Activated T-cell treated with anti-CD3 and anti-CD28 coated beads, Interleukin-2, amount 50 U/mL, for 4 hours (primary cell): ENCODE data around the gene IMMP2L. TPM values are rescaled to one million over a fixed set of nuclear protein-coding genes. Genes with fewer than 3 reads are reported as not detected.

Experiments used
- ATAC-seq, 2 donors: fragments of 200-7000 bp; cut with Tn5 transposase; one replicate each; pipeline ENCODE4 v1.10.0; 2021
- DNase-seq: peaks from one replicate; pipeline ENCODE4 v3.0.0-alpha.2; 2020
- H3K27me3 Mint-ChIP-seq: one replicate; pipeline ENCODE4 v1.8.0; 2021; ENCODE audit warnings: low read depth, mixed read lengths
- H3K36me3 Mint-ChIP-seq: one replicate; pipeline ENCODE4 v1.8.0; 2022; ENCODE audit warnings: mixed read lengths; ENCODE audit not compliant: insufficient read depth
- H3K4me1 Mint-ChIP-seq: one replicate; pipeline ENCODE4 v1.8.0; 2021; ENCODE audit warnings: low read depth, mixed read lengths
- H3K4me3 Mint-ChIP-seq: one replicate; pipeline ENCODE4 v1.8.0; 2021; ENCODE audit warnings: mild to moderate bottlenecking, moderate library complexity, mixed read lengths
- H3K9me3 Mint-ChIP-seq: one replicate; pipeline ENCODE4 v1.8.0; 2021; ENCODE audit warnings: mixed read lengths
- total RNA-seq, 3 donors: library from RNA; stranded (reverse); gene quantifications; one replicate each; pipeline ENCODE4 v1.2.1, GENCODE V29; 2021

Gene IMMP2L
- total RNA-seq, 3 donors from 2014 or later = 18.7 to 22.9 (median 19.2) TPM

GRCh38 chr7:111363099-111363498 lies 199.2 kb downstream of the IMMP2L start:
- Mint-ChIP-seq H3K27me3 (no peaks in the 10 kb centered on the region), H3K4me1 (no peaks in the 10 kb centered on the region), H3K9me3 (no peaks in the 10 kb centered on the region), H3K4me3 (no peak overlapping the region), H3K36me3 (peaks cover 3% of the 10 kb centered on the region)
- ATAC-seq (no peak), DNase-seq (no peak)

GRCh38 chr7:111362506-111363054 lies 199.7 kb downstream of the IMMP2L start:
- H3K9me3 Mint-ChIP-seq = no peaks in the 10 kb centered on the region
- ATAC-seq (no peak), DNase-seq (no peak)
- H3K4me3 Mint-ChIP-seq = no peak overlapping the region
- no peaks in the 10 kb centered on the region for H3K4me1 Mint-ChIP-seq
- H3K27me3 Mint-ChIP-seq = no peaks in the 10 kb centered on the region
- H3K36me3 Mint-ChIP-seq = peaks cover 3% of the 10 kb centered on the region

DNA sequence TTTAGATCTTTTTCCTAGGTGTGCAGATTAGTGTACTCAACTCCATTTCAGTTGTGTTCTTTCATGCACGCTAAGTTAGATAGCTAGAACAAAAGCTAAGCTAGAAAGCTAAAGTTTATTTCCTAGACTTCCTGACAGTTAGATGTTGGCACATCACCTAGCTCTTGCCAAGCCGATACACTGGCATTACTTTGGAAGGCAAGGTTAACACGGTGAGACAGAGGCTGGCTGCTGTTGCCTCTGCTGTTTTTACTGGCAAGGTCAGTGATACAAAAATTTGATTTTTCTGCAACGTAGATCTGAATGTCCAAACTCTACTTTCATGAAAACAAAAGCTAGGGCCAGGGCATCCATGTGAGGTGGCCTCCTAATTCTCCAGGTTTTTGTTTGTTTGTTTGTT lies 203.4 kb downstream of the IMMP2L start:
- no peak for DNase-seq
- no peaks in the 10 kb centered on the region for H3K9me3 Mint-ChIP-seq
- ATAC-seq = no peak
- H3K4me1 Mint-ChIP-seq = no peaks in the 10 kb centered on the region
- H3K27me3 Mint-ChIP-seq = no peaks in the 10 kb centered on the region
- no peak overlapping the region for H3K4me3 Mint-ChIP-seq
- peaks cover 3% of the 10 kb centered on the region for H3K36me3 Mint-ChIP-seq

DNA sequence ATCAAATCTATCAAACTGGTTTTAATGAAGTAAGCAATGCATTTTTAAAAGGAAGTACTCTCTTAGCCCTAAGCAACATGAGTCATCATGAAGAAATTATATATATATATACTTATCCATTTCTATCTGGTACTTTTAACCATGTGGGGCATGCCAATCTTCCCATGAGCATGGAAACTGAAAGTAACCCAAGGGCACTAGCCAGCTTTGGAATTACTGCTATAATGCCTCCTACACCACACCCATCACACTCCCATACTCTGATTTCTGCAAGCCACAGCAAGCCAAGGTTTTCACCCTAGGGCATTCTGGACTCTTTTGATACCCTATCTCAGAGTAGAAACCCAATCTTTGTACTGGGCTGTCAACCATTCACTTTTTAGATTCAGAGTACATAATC lies 204.6 kb downstream of the IMMP2L start:
- ATAC-seq (no peak), DNase-seq (no peak)
- H3K36me3 Mint-ChIP-seq = peaks cover 3% of the 10 kb centered on the region
- H3K27me3 Mint-ChIP-seq = no peaks in the 10 kb centered on the region
- H3K4me1 Mint-ChIP-seq = no peaks in the 10 kb centered on the region
- no peak overlapping the region for H3K4me3 Mint-ChIP-seq
- H3K9me3 Mint-ChIP-seq = no peaks in the 10 kb centered on the region

- no peaks in the 10 kb centered on the region for H3K4me1 Mint-ChIP-seq
- DNase-seq = no peak
- H3K9me3 Mint-ChIP-seq = no peaks in the 10 kb centered on the region
- H3K4me3 Mint-ChIP-seq = no peak overlapping the region
- no peaks in the 10 kb centered on the region for H3K27me3 Mint-ChIP-seq
- H3K36me3 Mint-ChIP-seq = peaks cover 3% of the 10 kb centered on the region
- no peak for ATAC-seq
These were observed 205.4 kb downstream of the IMMP2L start for GRCh38 chr7:111356941-111357340.

- Mint-ChIP-seq H3K4me3 (no peak overlapping the region), H3K9me3 (peaks cover 4% of the 10 kb centered on the region), H3K27me3 (no peaks in the 10 kb centered on the region), H3K4me1 (no peaks in the 10 kb centered on the region), H3K36me3 (no peaks in the 10 kb centered on the region)
- ATAC-seq (no peak), DNase-seq (no peak)
These were observed 210.0 kb downstream of the IMMP2L start for GRCh38 chr7:111352319-111352718.

DNA sequence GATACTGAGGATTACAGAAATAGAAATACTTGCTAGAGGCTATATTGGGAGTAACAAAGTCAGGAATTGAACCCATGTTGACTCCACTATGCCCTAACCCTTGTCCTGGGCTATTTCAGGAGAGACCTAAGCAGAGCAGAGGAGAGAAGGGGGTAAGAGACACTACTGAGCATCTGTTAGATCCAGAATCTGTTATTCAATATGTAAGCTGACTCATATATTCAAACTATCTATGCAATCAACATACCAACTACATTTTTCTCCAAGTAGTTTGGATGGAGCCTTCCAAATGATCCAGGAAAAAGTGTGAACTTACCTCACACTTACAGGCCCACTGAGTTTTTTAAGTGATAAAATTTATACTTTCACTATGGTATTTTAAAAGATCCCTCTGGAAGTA lies 216.1 kb downstream of the IMMP2L start:
- peaks cover 22% of the 10 kb centered on the region for H3K36me3 Mint-ChIP-seq
- no peak overlapping the region for H3K4me3 Mint-ChIP-seq
- H3K27me3 Mint-ChIP-seq = no peaks in the 10 kb centered on the region
- ATAC-seq (no peak), DNase-seq (no peak)
- H3K9me3 Mint-ChIP-seq = peaks cover 29% of the 10 kb centered on the region
- no peaks in the 10 kb centered on the region for H3K4me1 Mint-ChIP-seq

DNA sequence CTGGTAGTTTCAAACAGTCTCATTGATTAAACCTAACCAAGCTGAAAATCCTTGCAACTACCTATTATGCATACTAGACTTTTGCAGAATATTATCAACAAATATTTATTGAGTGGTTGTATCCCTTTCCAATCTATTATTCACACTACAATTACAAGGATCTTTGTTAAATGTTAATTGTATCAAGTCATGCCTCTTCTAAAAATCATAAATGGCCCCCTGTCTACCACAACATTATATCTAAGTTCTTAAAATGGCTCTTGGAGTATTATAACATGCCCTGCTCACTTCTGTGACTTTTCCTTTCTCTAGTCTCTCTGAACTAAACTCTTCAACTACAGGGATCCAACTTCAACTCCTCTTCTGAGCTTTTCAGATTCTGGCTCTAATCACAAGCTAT lies 219.3 kb downstream of the IMMP2L start:
- Mint-ChIP-seq H3K4me1 (no peaks in the 10 kb centered on the region), H3K27me3 (no peaks in the 10 kb centered on the region)
- DNase-seq = no peak

GRCh38 chr7:111339006-111339405 lies 223.3 kb downstream of the IMMP2L start:
- Mint-ChIP-seq H3K9me3 (peaks cover 10% of the 10 kb centered on the region), H3K4me3 (no peak overlapping the region), H3K4me1 (no peaks in the 10 kb centered on the region), H3K27me3 (no peaks in the 10 kb centered on the region), H3K36me3 (peaks cover 11% of the 10 kb centered on the region)
- DNase-seq (no peak), ATAC-seq (no peak)

More for the DNA sequence above, 219.3 kb downstream of the IMMP2L start:
- peaks cover 22% of the 10 kb centered on the region for H3K36me3 Mint-ChIP-seq
- no peak overlapping the region for H3K4me3 Mint-ChIP-seq
- peaks cover 27% of the 10 kb centered on the region for H3K9me3 Mint-ChIP-seq
- no peak for ATAC-seq

DNA sequence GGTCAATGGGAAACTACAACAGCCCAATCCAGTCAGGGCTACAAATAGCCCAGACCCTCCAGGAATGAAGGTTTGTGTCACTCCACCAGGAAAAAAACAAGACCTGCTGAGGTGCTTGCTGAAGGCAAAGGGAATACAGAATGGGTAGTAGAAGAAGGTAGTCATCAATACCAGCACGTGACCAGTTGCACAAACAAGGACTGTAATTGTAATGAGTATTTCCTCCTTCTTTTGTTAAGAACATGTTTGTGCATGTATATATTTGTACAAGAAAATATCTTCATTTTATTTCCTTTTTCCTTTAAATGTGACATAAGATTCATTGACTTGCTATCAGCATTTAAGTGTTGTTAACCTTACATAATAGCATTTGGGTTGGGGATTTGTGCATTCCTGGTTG lies 229.3 kb downstream of the IMMP2L start:
- no peaks in the 10 kb centered on the region for H3K9me3 Mint-ChIP-seq
- DNase-seq (no peak), ATAC-seq (no peak)
- H3K4me1 Mint-ChIP-seq = peaks cover 7% of the 10 kb centered on the region
- H3K27me3 Mint-ChIP-seq = no peaks in the 10 kb centered on the region
- peaks cover 5% of the 10 kb centered on the region for H3K36me3 Mint-ChIP-seq
- H3K4me3 Mint-ChIP-seq = no peak overlapping the region

- Mint-ChIP-seq H3K27me3 (no peaks in the 10 kb centered on the region), H3K4me3 (no peak overlapping the region), H3K4me1 (peaks cover 7% of the 10 kb centered on the region), H3K9me3 (no peaks in the 10 kb centered on the region), H3K36me3 (peaks cover 5% of the 10 kb centered on the region)
- DNase-seq (no peak), ATAC-seq (no peak)
These were observed 232.1 kb downstream of the IMMP2L start for GRCh38 chr7:111330235-111330523.

- Mint-ChIP-seq H3K36me3 (peaks cover 2% of the 10 kb centered on the region), H3K27me3 (no peaks in the 10 kb centered on the region), H3K4me1 (peaks cover 7% of the 10 kb centered on the region), H3K4me3 (no peak overlapping the region), H3K9me3 (no peaks in the 10 kb centered on the region)
- DNase-seq (no peak), ATAC-seq (no peak)
These were observed 232.7 kb downstream of the IMMP2L start for GRCh38 chr7:111329367-111330234.

DNA sequence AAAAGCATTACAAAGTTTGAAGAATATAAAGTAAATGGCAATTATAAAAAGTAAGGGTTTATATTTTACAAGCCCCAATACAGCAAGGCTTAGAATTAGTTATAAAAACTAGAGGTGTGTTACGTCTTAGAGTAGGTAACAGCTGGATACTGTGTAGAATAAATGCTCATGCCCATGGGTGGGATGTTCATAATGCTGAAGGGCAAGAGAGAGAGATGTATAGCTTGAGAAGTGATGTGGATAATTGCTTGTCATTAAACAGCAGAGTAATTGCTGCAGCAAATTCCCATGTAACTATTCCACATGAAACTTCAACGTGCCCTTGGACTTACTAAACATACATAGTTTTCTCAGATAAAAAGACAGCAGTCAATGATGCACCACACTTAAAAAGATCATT lies 233.8 kb downstream of the IMMP2L start:
- ATAC-seq (no peak), DNase-seq (no peak)
- peaks cover 7% of the 10 kb centered on the region for H3K4me1 Mint-ChIP-seq
- H3K36me3 Mint-ChIP-seq = peaks cover 2% of the 10 kb centered on the region
- no peak overlapping the region for H3K4me3 Mint-ChIP-seq
- no peaks in the 10 kb centered on the region for H3K27me3 Mint-ChIP-seq
- H3K9me3 Mint-ChIP-seq = no peaks in the 10 kb centered on the region

DNA sequence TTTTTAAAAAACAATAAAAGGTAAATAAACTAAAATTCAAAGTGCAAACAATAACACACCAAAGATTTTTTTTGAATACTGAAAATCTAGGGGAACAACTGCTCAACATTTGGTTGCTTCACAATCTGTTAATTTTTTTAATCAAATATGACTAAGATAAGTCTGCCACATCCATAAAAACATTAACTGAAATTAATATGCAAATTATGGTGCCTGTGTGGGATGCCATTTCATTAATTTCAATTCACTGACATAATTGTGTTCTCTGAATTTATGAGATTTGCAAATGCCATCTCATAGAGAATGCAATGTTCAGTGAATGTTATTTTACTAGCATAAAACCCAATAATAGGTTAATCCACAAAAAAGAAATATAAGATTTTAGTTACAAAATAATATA lies 237.5 kb downstream of the IMMP2L start:
- Mint-ChIP-seq H3K4me3 (no peak overlapping the region), H3K36me3 (peaks cover 10% of the 10 kb centered on the region), H3K9me3 (peaks cover 5% of the 10 kb centered on the region), H3K27me3 (no peaks in the 10 kb centered on the region), H3K4me1 (peaks cover 6% of the 10 kb centered on the region)
- ATAC-seq = no peak
- no peak for DNase-seq

DNA sequence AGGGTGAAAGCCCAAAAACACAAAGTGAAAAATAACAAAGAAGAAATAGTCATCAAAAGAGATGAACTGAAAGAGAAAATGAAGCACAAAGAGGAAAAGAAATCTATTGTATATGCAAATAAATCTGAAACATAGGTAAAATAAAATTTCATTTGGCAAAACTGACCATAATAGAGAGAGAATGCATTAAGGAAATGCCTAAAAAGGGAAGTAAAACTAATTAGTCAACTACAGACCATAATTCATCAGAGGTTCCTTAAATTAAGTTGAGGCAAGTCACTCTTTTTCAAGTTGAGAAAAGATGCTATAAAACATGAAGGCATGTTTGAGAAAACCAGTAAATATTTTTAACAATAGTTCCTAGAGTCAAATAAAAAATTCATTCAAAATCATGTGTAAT lies 238.1 kb downstream of the IMMP2L start:
- Mint-ChIP-seq H3K36me3 (peaks cover 10% of the 10 kb centered on the region), H3K4me3 (no peak overlapping the region), H3K27me3 (no peaks in the 10 kb centered on the region), H3K4me1 (peaks cover 3% of the 10 kb centered on the region), H3K9me3 (peaks cover 5% of the 10 kb centered on the region)
- ATAC-seq = no peak
- DNase-seq = no peak
